ENCODE measurements around the gene GSTT2.

GRCh38 chr22:24010018-24010391 is 30.1 kb downstream of the GSTT2 start:
- TF ChIP-seq, protein P1, sequence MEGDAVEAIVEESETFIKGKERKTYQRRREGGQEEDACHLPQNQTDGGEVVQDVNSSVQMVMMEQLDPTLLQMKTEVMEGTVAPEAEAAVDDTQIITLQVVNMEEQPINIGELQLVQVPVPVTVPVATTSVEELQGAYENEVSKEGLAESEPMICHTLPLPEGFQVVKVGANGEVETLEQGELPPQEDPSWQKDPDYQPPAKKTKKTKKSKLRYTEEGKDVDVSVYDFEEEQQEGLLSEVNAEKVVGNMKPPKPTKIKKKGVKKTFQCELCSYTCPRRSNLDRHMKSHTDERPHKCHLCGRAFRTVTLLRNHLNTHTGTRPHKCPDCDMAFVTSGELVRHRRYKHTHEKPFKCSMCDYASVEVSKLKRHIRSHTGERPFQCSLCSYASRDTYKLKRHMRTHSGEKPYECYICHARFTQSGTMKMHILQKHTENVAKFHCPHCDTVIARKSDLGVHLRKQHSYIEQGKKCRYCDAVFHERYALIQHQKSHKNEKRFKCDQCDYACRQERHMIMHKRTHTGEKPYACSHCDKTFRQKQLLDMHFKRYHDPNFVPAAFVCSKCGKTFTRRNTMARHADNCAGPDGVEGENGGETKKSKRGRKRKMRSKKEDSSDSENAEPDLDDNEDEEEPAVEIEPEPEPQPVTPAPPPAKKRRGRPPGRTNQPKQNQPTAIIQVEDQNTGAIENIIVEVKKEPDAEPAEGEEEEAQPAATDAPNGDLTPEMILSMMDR (IDR thresholded peaks at IDR 0.05), result no peak
- TF ChIP-seq POLR2AphosphoS5 (IDR thresholded peaks at IDR 0.05), result no peak
